Umbilical cord (tissue), 2 donors: ENCODE results near the gene STAC. TPM values are rescaled to one million over a fixed set of nuclear protein-coding genes. Genes with fewer than 3 reads are reported as not detected.

ENCODE experiments used
- DNase-seq: peaks from one replicate; pipeline ENCODE4 v3.0.0-alpha.2; 2015; ENCODE audit warnings: low spot score
- total RNA-seq: library from RNA; depleted of rRNA; stranded (reverse); fragments of >200 nt; gene quantifications from one replicate; pipeline ENCODE4 v1.2.3, GENCODE V29; 2014; ENCODE audit warnings: low replicate concordance; ENCODE audit not compliant: insufficient read depth

The STAC gene
- total RNA-seq = 6.7 TPM

GRCh38 chr3:36380221-36381031 is at the start of gene STAC:
STAC (plus strand) TSS chr3:36380504; CDS start chr3:36380644, 140 bp downstream.
- no peak for DNase-seq

DNA sequence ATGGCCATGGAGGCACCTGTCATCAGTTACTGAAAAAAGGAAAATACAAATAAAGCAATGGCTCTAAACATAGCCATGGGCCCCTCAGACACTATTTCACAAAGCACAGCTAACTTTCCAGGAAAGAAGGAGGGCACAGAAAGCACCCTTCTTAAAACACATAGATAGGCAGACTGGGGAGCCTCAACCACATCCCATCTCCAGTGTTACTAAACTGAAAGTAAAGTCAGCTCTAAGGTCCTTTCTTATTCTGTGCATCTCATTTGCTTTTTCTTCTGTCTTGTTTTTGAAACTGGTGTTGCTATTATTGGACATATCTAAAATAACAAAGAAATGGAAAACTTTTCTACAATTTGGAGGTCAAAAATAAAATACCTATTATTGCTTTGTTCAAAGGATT is 48.2 kb upstream of the STAC start:
- DNase-seq = no peak

GRCh38 chr3:36362216-36362615 is 18.1 kb upstream of the STAC start:
- DNase-seq = no peak

DNA sequence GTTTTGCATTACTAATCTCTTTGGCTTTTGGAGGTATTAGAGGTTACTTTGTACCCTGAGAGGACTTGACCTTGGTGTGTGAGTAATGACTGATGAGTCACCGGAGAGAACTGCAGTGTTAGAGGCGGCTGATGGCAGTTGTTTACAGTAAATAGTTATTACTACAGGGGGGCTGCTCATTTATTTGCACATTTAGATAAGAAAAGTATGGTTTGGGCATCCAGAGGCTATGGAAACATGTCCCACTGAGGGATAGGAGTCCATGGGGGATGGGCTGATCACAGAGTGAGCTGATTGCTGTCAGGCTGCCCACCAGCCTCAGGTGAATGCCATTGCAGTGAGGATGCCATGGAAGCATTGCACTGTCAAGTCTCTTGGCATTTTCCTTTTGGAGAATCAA is 17.3 kb upstream of the STAC start:
- peak; percentile 8 for DNase-seq

GRCh38 chr3:36364260-36364659 is 16.0 kb upstream of the STAC start:
- DNase-seq = no peak

- DNase-seq = no peak
Measured at GRCh38 chr3:36365829-36366228, 14.5 kb upstream of the STAC start.

DNA sequence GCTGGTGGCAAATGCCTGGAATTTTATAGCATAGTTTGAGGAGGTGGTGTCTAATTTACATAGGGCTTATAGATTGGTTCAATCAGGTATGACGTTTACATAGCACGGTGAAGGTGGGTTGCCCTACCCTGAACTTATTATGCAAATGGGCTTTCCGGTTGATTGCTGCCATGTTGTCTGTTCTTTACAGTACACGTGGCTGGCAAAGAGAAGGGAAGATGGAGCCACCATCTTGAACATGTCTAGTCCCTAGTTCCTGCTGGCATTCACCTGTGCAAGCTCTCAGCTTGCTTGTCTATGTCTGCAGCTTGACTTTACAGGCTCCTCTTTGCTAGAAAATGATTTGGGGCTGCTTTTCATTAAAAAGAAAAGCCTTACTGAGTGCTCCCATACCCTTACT is 14.0 kb upstream of the STAC start:
- DNase-seq = no peak

GRCh38 chr3:36367912-36368573 is 12.3 kb upstream of the STAC start:
- no peak for DNase-seq

GRCh38 chr3:36372534-36372935 is 7.8 kb upstream of the STAC start:
- no peak for DNase-seq

GRCh38 chr3:36373084-36373483 is 7.2 kb upstream of the STAC start:
- no peak for DNase-seq

- DNase-seq = no peak
Measured at GRCh38 chr3:36373666-36374065, 6.6 kb upstream of the STAC start.

GRCh38 chr3:36379872-36380220 is 458 bp upstream of the STAC start:
- DNase-seq = no peak

DNA sequence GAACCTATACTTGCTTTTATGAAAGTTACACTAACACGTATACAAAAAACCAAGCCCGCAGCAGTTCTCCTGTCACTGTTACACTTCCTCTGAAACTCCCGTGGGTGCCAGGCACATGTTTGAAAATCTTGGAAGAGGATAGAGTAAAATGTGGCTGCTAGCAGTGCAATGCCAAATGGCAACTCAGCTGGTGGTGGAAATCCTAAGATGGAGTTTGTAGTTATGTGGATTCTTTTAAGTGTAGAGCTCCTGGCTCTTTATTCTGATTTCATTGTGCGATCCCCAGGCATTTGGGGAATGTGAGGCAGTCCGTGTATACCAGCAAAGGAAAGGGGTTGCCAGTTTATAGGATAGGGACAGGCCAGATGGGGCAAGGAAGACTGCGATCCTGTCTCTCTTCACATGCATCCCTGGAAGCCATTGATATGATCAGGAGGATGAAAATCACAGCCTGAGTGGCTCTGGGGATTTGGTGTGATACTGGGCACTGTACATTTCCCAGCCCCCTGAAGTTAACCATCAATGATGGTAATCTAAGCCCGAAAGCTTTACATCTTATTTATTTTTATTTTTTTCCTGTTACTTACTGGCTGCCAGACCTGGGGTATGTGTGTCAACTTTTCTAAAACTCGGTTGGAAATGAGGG is 1.1 kb downstream of the STAC start:
- no peak for DNase-seq

DNA sequence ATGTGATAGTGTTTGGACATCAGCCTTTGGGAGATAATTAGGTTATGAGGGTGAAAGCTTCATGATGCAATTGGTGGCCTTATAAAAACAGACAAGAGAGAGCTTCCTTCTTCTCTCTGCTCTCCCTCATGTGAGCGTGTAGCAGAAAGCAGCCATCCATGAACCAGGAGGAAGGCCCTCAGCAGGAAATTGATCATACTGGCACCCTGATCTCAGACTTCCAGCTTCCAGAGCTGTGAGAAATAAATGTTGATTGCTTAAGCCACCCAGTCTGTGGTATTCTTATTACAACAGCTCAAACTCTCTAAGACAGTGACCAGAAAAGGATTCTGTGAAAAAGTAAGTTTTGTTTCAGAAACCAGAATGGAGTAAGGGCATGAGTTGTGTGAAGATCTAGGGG is 13.3 kb downstream of the STAC start:
- no peak for DNase-seq

DNA sequence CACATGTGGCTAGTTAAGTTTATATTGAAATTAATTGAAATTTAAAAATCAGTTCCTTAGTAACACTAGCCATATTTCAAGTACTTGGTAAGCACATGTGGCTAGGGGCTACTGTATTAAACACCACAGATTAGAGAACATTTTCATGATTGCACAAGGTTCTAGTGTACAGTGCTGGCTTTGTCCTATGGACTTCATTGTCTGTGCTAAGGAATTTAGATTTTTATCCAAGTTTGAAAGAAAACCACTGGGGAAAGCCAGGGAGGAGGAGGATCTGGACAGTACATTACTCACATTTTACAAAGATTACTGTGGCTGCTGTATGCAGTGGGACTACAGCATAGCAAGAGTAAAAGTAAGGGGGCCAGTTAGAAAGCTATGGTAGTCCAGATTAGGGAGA is 13.9 kb downstream of the STAC start:
- DNase-seq = no peak

GRCh38 chr3:36397841-36398240 is 17.5 kb downstream of the STAC start:
- DNase-seq = no peak

DNA sequence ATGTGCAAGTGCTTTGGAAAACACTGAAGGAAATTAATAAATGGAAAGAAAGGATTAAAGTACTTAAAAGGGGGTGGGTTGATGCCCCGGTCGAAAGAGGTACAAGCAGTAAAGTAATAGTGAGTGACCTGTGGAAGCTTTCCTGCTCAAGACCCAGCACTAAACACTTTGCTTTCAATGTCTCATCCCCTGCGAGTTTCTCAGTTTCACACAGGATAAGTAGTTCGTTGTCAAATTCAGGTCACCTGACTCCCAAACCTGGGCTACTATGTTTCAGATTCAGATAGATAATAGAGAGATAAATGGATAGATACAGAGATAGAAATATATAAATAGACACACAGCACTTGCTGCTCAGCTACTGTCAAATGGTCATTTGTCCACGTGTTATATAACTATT is 19.6 kb downstream of the STAC start:
- no peak for DNase-seq

DNA sequence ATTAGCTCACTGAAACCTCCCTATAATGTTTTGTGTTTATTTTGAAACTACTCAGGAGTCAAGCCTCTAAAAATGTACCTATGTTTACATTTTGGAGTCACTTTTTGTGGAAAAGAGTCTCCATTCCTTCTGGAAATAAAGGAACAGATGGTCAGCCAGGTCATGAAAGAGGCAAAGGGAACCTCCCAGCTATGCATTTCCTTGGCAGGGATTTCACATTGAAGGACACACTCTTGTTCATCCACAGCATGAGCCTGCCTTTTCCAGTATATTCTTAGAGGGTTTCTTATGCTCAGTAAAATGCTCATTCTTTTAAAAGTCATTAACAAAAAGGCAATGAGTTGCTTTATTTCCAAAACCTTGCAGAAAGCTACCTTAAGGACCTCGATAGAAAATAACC is 20.8 kb downstream of the STAC start:
- DNase-seq = no peak

- DNase-seq = no peak
Measured at GRCh38 chr3:36403661-36404060, 23.4 kb downstream of the STAC start.

DNA sequence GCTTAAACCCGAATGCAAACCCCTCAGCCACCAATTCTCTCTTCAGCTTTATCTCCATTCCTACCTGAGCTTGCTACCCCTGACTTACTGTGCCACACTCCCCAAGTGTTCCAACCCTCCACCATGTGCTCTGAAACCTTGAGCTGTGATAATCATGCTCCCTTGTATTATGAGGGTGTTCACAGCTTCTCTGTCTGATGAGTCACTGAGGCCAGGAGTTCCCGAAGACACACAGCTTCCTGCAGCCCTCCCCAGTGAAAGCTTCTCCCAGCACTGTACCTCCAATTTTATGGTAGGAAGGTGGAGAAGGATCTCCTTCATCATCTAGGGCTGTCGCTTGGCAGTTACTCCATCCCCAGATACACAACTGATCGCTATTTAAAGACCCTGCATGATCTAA is 24.9 kb downstream of the STAC start:
- no peak for DNase-seq

GRCh38 chr3:36408146-36408545 is 27.8 kb downstream of the STAC start:
- no peak for DNase-seq

DNA sequence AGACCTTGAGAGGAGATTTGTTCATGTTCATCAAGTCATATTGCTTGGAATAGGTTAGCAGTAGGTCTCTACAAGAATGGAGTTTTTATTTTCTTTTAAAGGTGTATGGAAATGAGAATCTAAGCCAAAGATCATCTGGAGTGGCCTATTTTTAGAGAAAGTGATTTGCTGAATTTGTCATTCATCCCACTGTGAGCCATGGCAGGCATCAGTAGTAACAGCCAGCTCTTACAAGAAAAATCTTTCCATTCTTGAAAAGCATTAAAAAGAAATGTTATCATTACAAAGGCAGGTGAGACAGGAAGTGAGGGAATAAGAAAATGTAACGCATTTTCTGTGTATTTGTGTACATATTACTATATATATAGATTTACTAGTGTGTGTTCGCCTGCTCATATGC is 29.6 kb downstream of the STAC start:
- no peak for DNase-seq

GRCh38 chr3:36411587-36411986 is 31.3 kb downstream of the STAC start:
- no peak for DNase-seq
